Activated CD4-positive, alpha-beta T cell treated with anti-CD3 and anti-CD28 coated beads for 1 hour (primary cell): ENCODE results near the gene NBPF1.
"Not testable (repeated sequence)": the region's sequence is repeated elsewhere in the genome, so short reads cannot be mapped to it uniquely, and the experiment has no call there.

ENCODE experiments used
- DNase-seq: peaks from one replicate; pipeline ENCODE4 v3.0.0-alpha.2; 2020

The NBPF1 gene

DNA sequence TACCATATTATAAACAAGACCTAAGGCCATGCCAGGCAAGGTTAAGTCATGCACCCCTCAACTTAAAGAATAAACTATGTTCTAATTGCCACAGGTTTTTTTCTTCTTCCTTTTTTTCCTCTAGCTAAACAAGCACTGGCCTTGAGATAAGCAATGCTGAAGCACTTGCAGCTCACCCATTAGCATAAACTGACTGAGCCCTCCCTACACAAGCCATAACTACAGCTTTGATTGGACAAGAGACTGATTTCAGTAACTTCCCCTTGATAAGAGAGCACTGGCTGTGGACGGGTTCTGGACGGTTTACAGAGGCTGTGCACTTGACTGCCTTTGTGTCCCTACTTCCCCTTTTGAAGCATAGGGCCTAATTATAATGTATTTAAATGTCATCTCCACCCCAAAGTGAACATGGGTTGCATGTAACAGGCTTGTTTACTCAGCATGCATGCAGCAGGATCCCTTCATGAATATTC lies 72.9 kb downstream of the NBPF1 start:
- DNase-seq = not testable (repeated sequence)

DNA sequence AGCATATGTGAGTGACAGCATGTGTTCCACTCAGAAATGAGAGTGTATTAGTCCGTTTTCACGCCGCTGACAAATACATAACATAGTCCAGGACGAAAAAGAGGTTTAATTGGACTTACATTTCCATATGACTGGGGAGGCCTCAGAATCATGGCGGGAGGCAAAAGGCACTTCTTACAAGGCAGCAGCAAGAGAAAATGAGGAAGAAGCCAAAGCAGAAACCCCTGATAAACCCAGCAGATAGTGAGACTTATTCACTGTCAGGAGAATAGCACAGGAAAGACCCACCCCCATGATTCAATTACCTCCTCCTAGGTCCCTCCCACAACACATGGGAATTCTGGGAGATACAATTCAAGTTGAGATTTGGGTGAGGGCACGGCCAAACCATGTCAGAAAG lies 75.8 kb downstream of the NBPF1 start:
- DNase-seq = not testable (repeated sequence)

DNA sequence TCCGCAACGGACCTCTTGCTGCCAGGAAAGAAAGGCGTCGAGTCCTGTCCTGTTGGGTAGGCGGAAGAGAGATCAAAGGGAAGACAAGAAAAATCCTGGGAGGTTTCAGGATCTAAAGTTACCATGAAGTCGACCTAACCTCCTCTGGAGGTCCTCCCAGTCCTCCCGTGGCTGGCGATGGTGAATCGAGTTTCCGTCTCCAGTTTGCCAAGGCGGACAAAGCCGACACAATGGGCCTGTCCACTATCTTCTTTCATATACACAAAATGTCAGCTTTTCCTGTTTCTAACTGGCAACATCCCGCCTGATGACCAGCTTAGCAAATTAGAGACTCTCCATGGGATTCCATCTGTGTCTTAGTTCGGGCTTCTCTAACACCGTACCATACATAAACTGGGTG lies 76.6 kb downstream of the NBPF1 start:
- not testable (repeated sequence) for DNase-seq

DNA sequence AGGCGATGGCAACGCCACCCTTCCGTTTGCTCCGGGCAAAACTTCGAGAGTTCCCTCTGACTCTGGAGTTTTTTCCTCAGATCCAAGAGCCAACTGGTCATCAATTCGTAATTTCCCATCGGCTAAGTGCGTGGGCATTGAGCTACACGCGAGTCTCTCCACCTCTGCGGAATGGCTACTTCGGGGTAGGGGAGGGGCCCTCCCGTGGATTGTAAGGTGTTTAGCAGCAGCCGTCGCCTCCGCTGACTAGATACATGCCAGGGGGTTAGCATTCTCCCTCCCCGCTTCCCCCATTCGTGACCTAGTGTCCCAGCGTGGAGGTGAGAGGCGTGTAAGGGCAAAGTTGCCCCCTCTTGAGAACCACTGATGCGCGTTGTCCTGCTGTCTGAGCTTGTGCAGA lies 77.5 kb downstream of the NBPF1 start:
- DNase-seq = not testable (repeated sequence)

GRCh38 chr1:16535487-16535886 lies 77.9 kb downstream of the NBPF1 start:
- not testable (repeated sequence) for DNase-seq

- DNase-seq = not testable (repeated sequence)
Measured at GRCh38 chr1:16534829-16535456, 78.4 kb downstream of the NBPF1 start.

DNA sequence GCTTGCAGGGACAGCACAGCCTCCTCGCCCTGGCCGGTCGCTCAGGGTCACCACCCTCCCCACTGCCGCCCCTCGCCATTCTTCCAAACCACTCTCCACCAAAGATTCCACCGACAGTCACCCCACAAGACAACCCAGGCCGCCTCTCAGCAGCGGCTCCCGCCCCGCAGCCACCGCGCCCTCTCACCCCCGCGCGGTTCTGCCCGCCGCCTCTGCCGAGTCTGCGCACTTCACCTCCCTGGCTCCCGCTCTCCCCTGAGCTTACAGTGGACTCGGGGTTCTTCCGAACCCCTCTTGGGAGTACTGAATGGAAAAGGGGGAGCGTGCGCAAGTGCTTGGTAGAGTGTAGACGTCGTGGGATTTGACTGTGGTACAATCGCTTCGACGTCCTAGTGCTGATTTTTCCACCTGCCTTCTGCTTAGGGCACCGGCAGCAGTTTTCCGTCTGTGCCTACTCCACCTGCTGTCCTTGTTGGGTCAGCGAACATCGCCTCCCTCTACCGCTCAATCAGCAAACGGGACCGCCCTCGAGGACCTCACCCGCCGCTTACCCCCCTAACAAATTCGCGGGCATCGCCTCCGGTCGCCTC lies 79.0 kb downstream of the NBPF1 start:
- not testable (repeated sequence) for DNase-seq

DNA sequence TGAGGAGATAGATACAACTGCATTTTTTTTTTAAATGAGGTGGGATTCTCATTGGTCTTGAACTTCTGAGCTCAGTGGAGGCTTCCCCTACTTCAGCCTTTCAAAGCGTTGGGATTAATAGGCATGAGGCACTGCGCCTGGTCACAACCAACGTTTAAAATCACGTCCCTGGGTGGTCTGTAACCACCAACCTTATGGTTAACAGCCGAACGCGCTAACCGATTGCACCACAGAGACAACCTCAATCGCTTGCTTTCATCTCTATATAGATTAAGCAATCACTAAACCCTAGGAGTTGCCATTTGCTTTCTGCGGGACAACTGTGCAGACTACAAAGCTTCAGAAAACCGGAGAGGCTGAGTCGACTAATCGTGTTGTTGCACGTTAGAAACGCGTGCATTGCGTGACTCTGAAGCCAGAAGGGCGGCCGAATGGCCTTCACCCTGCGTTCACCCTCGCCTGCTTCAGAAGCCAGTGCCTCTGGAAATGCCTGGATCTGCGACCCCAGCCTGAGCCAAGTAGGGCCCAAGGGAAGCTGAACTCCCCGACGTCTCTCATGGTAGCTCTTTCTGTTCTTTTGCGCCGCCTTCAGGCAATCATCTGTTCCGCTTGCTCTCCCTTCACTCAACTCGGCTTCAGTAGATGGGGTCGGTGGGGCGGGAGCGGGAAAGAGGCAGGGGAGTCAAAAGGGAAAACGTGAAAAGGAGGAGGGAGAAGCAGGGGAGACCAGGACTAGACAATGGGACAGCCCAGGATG lies 81.0 kb downstream of the NBPF1 start:
- DNase-seq = not testable (repeated sequence)

GRCh38 chr1:16528338-16528737 lies 85.0 kb downstream of the NBPF1 start:
- DNase-seq = not testable (repeated sequence)

GRCh38 chr1:16525769-16526168 lies 87.6 kb downstream of the NBPF1 start:
- DNase-seq = not testable (repeated sequence)

DNA sequence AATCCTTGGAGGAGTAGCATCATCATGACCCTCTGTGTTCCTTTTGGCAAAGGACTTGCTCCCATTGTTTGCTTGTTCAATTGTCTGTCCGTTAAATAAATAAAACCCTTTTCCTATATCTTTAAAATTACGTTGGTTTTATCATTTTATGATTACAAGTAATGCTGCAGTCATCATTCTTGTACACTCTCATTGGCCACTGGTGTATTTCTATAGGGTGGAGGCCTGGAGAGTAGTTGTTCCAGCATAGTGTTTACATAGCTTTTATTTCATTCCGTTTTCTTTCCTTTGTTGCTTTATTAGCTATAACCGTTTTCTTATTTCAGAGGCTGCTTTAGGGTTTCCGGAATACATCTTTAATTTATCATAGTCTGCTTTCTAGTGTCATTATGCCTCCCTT lies 91.7 kb downstream of the NBPF1 start:
- DNase-seq = not testable (repeated sequence)

GRCh38 chr1:16521288-16521583 lies 92.1 kb downstream of the NBPF1 start:
- no peak for DNase-seq

- DNase-seq = not testable (repeated sequence)
Measured at GRCh38 chr1:16520435-16521287, 92.7 kb downstream of the NBPF1 start.

DNA sequence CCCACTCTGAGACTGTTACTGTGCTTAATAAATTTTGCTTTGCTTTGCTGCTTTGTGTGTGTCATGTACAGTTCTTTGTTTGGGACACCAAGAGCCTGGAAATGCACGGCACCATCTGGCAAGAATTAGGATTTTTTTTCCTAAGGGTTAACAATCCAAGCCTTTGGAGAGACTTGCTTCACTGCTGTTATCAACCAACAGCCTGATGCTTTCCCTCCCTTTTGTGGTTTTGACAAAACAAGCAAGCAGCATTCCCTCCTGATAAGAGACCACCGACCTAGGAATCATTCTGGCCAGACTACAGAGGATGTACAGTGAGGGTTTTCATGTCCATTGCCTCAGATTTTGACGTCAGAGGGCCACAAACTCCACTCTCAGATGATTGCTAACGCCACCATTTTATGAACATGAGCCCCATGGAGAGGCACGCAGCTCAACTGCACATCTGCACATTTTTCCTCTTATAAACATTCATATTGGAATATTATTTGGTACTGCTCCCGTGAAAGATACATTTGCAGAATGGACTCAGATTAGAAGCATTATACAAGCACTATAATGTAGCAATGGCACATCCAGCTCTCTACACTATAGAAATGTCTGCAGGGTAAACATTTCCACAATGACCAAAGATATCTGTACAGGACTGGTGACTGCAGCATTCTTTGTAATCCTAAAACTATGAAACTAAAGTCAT lies 94.0 kb downstream of the NBPF1 start:
- DNase-seq = not testable (repeated sequence)

- DNase-seq = not testable (repeated sequence)
Measured at GRCh38 chr1:16518913-16519254, 94.5 kb downstream of the NBPF1 start.

DNA sequence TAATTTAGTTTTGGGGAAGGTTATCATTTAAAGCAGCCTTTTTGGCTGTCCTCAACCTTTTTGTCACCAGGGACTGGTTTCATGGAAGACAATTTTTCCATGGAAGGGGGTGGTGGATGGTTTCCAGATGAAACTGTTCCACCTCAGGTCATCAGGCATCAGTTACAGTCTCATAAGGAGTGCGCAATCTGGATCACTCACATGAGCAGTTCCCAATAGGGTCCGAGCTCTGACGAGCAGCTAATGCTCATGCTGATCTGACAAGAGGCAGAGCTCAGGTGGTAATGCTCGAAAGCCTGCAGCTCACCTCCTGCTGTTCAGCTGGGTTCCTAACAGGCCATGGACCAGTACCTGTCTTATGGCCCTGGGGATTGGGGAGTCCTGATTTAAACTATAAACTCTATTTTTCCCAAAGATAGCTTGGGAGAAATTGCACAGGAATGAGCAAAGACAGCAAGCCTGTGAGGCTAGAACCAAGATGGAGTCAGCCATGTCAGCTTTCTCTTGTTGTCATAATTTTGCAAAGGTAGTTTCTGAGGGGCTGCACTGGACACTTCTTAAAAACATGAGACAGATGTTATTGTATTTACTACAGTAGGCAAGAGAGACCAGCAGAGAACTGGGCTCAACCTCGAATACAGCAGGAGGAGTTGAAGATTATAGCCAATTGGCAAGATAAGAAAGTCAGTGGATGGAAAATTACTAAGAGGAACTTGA lies 96.5 kb downstream of the NBPF1 start:
- DNase-seq = not testable (repeated sequence)

GRCh38 chr1:16514107-16515055 lies 99.0 kb downstream of the NBPF1 start, which contains the start of gene RNU1-1:
RNU1-1 (minus strand) TSS chr1:16514285.
- peak; percentile 70 for DNase-seq

DNA sequence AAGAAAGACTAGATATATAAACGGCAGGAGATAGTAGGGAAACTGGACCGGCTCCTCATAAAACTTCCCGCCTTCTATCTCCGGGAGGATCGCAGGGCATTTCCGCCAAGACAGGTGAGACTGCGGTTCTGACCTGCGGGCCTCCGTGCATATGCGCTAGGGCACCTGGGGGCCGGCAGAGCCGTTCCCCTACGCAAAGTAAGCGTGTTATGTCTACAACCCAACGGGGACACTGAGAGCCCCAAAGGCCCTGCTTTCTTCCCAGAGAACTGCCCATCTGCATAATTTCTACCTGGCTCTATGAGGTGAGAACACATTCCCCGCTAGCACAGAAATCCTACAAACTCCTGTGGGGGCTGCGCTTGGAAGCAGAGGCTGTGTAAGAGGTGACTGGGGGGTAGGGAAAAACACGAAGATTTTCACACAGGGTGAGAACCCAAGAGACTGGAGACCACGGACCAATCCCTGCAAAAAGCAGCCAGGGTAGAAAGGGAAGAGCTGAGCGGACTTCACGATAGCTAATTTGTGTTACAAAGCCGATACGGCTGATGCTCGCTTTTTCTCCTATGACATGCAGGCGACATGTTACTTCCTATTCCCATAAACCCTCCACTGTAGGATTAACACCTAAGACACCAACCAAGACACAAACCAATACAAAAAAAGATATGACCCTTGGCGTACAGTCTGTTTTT lies 99.8 kb downstream of the NBPF1 start:
- peak; percentile 48 for DNase-seq

- DNase-seq = not testable (repeated sequence)
Measured at GRCh38 chr1:16512624-16513411, 100.5 kb downstream of the NBPF1 start.
